PC-3 (cell line): ENCODE measurements around the gene FGGY.

Experiments
- CTCF ChIP-seq: fragments of 300-600 bp; sonication (generic); conservative IDR thresholded peaks from 2 replicates; pipeline ENCODE4 v1.5.1; 2017; ENCODE audit warnings: antibody characterized with exemption, low read depth, mild to moderate bottlenecking, low read length
- EZH2 ChIP-seq: fragments of 300-600 bp; sonication (generic); IDR thresholded peaks from one replicate; pipeline ENCODE4 v1.6.1; 2017; ENCODE audit warnings: antibody characterized with exemption, mild to moderate bottlenecking, low read length; ENCODE audit not compliant: unreplicated experiment

- no peak for TF ChIP-seq CTCF
- no peak for TF ChIP-seq EZH2
Observed at GRCh38 chr1:59485949-59486348, 189.1 kb downstream of the FGGY start.
